Activated T-helper 2 cell treated with anti-CD3 and anti-CD28 coated beads, Interferon-gamma antibody, Interleukin-2, Interleukin-4, amounts not matched to agents 10 μg/mL and 5 μg/mL and 100 μg/mL, durations not matched to agents 14 hours and 24 hours and 36 hours (primary cell): ENCODE results near the gene SIX5. TPM values are rescaled to one million over a fixed set of nuclear protein-coding genes. Genes with fewer than 3 reads are reported as not detected.

Source experiments
- DNase-seq: peaks from one replicate; pipeline ENCODE4 v3.0.0; 2021; ENCODE audit warnings: low spot score
- H3K27ac Mint-ChIP-seq: one replicate; pipeline ENCODE4 v1.8.0; 2021; ENCODE audit warnings: mixed read lengths
- H3K27me3 Mint-ChIP-seq: one replicate; pipeline ENCODE4 v1.8.0; 2021; ENCODE audit warnings: low read depth, mixed read lengths
- H3K36me3 Mint-ChIP-seq: one replicate; pipeline ENCODE4 v1.8.0; 2021; ENCODE audit warnings: low read depth, mixed read lengths
- H3K4me1 Mint-ChIP-seq: one replicate; pipeline ENCODE4 v1.8.0; 2021; ENCODE audit warnings: low read depth, mixed read lengths
- H3K4me3 Mint-ChIP-seq: one replicate; pipeline ENCODE4 v1.8.0; 2021; ENCODE audit warnings: low read depth, mild to moderate bottlenecking, moderate library complexity, mixed read lengths
- H3K9me3 Mint-ChIP-seq: one replicate; pipeline ENCODE4 v1.8.0; 2021; ENCODE audit warnings: mixed read lengths
- intact Hi-C: fragments of 100-400 bp; cut with micrococcal nuclease; formaldehyde crosslinking; loops from one replicate; pipeline ENCODE4 v1.15.1; 2023
- total RNA-seq: library from RNA; stranded (reverse); gene quantifications from 2 replicates; pipeline ENCODE4 v1.2.3, GENCODE V29; 2022

SIX5 gene
- 4.8 and 5.7 TPM in 2 replicates for total RNA-seq

GRCh38 chr19:45768984-45769782, at the start of gene SIX5:
Gene SIX5 (minus strand): TSS chr19:45769252. CDS start chr19:45768844, 408 bp downstream.
- Mint-ChIP-seq H3K9me3 (no peaks in the 10 kb centered on the region), H3K36me3 (no peaks in the 10 kb centered on the region), H3K4me1 (peaks cover 8% of the 10 kb centered on the region), H3K4me3 (peak within 1 kb of the TSS; percentile 86), H3K27ac (peak within 1 kb of the TSS; percentile 68), H3K27me3 (peaks cover 12% of the 10 kb centered on the region)
- DNase-seq: peak; percentile 95
- intact Hi-C loops: loop anchor here (2.0 kb wide), 2 partner anchors 24 to 76 kb away; partner anchors contain the start of genes DMWD and QPCTL

- no peak for DNase-seq
- H3K27me3 Mint-ChIP-seq: no peaks in the 10 kb centered on the region
- no peak overlapping the region for H3K4me3 Mint-ChIP-seq
- peaks cover 24% of the 10 kb centered on the region for H3K36me3 Mint-ChIP-seq
- H3K4me1 Mint-ChIP-seq: peaks cover 3% of the 10 kb centered on the region
- intact Hi-C loops: loop anchor here (1.0 to 5.0 kb wide), 2 partner anchors 65 to 199 kb away; no protein-coding TSS in a partner anchor
- H3K9me3 Mint-ChIP-seq: no peaks in the 10 kb centered on the region
- H3K27ac Mint-ChIP-seq: no peak overlapping the region
These were observed 48.8 kb upstream of the SIX5 start for GRCh38 chr19:45817725-45818301.

GRCh38 chr19:45817010-45817724, 48.1 kb upstream of the SIX5 start:
- DNase-seq: peak; percentile 91
- no peaks in the 10 kb centered on the region for H3K27me3 Mint-ChIP-seq
- H3K4me3 Mint-ChIP-seq: no peak overlapping the region
- intact Hi-C loops: loop anchor here (1.0 to 5.0 kb wide), 2 partner anchors 66 to 200 kb away; no protein-coding TSS in a partner anchor
- H3K9me3 Mint-ChIP-seq: no peaks in the 10 kb centered on the region
- H3K36me3 Mint-ChIP-seq: peaks cover 22% of the 10 kb centered on the region
- no peak overlapping the region for H3K27ac Mint-ChIP-seq
- H3K4me1 Mint-ChIP-seq: peaks cover 3% of the 10 kb centered on the region

- no peak overlapping the region for H3K27ac Mint-ChIP-seq
- H3K27me3 Mint-ChIP-seq: no peaks in the 10 kb centered on the region
- H3K9me3 Mint-ChIP-seq: no peaks in the 10 kb centered on the region
- no peak for DNase-seq
- peaks cover 20% of the 10 kb centered on the region for H3K36me3 Mint-ChIP-seq
- H3K4me3 Mint-ChIP-seq: no peak overlapping the region
- intact Hi-C loops: loop anchor here (1.0 to 5.0 kb wide), 2 partner anchors 67 to 201 kb away; no protein-coding TSS in a partner anchor
- H3K4me1 Mint-ChIP-seq: peaks cover 3% of the 10 kb centered on the region
These were observed 47.4 kb upstream of the SIX5 start for GRCh38 chr19:45816236-45817009.

GRCh38 chr19:45815481-45816216, 46.6 kb upstream of the SIX5 start:
- Mint-ChIP-seq H3K27me3 (no peaks in the 10 kb centered on the region), H3K9me3 (no peaks in the 10 kb centered on the region), H3K27ac (no peak overlapping the region), H3K36me3 (peaks cover 16% of the 10 kb centered on the region), H3K4me3 (no peak overlapping the region), H3K4me1 (peaks cover 3% of the 10 kb centered on the region)
- intact Hi-C loops: loop anchor here (5.0 kb wide), 1 partner anchor 202 kb away; no protein-coding TSS in a partner anchor
- DNase-seq: no peak

- Mint-ChIP-seq H3K9me3 (no peaks in the 10 kb centered on the region), H3K4me3 (no peak within 1 kb of the TSS), H3K36me3 (peaks cover 13% of the 10 kb centered on the region), H3K4me1 (peaks cover 7% of the 10 kb centered on the region), H3K27ac (no peak within 1 kb of the TSS), H3K27me3 (no peaks in the 10 kb centered on the region)
- no peak for DNase-seq
- intact Hi-C loops: loop anchor here (5.0 kb wide), 1 partner anchor 202 kb away; no protein-coding TSS in a partner anchor
These were observed 45.9 kb upstream of the SIX5 start, which contains the start of gene RSPH6A for GRCh38 chr19:45814851-45815480. Gene RSPH6A (minus strand): TSS chr19:45815308. CDS start chr19:45815176, 132 bp downstream.

- no peak for DNase-seq
- intact Hi-C loops: no loop called here
- Mint-ChIP-seq H3K27ac (no peak overlapping the region), H3K27me3 (no peaks in the 10 kb centered on the region), H3K4me1 (peaks cover 11% of the 10 kb centered on the region), H3K9me3 (no peaks in the 10 kb centered on the region), H3K4me3 (no peak overlapping the region), H3K36me3 (peaks cover 13% of the 10 kb centered on the region)
These were observed 45.2 kb upstream of the SIX5 start for GRCh38 chr19:45814166-45814780.

- Mint-ChIP-seq H3K27ac (no peak overlapping the region), H3K4me3 (no peak overlapping the region), H3K36me3 (peaks cover 8% of the 10 kb centered on the region), H3K27me3 (no peaks in the 10 kb centered on the region), H3K9me3 (no peaks in the 10 kb centered on the region), H3K4me1 (peaks cover 9% of the 10 kb centered on the region)
- DNase-seq: no peak
- intact Hi-C loops: no loop called here
These were observed 43.2 kb upstream of the SIX5 start for GRCh38 chr19:45812297-45812696.

- no peak for DNase-seq
- Mint-ChIP-seq H3K9me3 (no peaks in the 10 kb centered on the region), H3K27me3 (no peaks in the 10 kb centered on the region), H3K4me3 (no peak overlapping the region), H3K36me3 (peaks cover 4% of the 10 kb centered on the region), H3K27ac (no peak overlapping the region), H3K4me1 (peaks cover 9% of the 10 kb centered on the region)
- intact Hi-C loops: no loop called here
These were observed 40.6 kb upstream of the SIX5 start for GRCh38 chr19:45809643-45810159.

GRCh38 chr19:45805719-45806118, 36.7 kb upstream of the SIX5 start:
- Mint-ChIP-seq H3K9me3 (no peaks in the 10 kb centered on the region), H3K36me3 (no peaks in the 10 kb centered on the region), H3K4me1 (peaks cover 9% of the 10 kb centered on the region), H3K27me3 (peaks cover 8% of the 10 kb centered on the region), H3K4me3 (no peak overlapping the region), H3K27ac (no peak overlapping the region)
- DNase-seq: no peak
- intact Hi-C loops: no loop called here

- no peak for DNase-seq
- intact Hi-C loops: no loop called here
- Mint-ChIP-seq H3K27ac (no peak overlapping the region), H3K9me3 (no peaks in the 10 kb centered on the region), H3K27me3 (peaks cover 10% of the 10 kb centered on the region), H3K4me1 (peaks cover 5% of the 10 kb centered on the region), H3K4me3 (no peak overlapping the region), H3K36me3 (no peaks in the 10 kb centered on the region)
These were observed 35.8 kb upstream of the SIX5 start for GRCh38 chr19:45804959-45805230.
